ENCODE measurements around the gene KLK13.

- TF ChIP-seq POLR2AphosphoS5 (IDR thresholded peaks at IDR 0.05) (no peak), POLR2A (IDR thresholded peaks at IDR 0.05) (no peak), EP300 (IDR thresholded peaks at IDR 0.05) (no peak)
- TF ChIP-seq, protein P1, sequence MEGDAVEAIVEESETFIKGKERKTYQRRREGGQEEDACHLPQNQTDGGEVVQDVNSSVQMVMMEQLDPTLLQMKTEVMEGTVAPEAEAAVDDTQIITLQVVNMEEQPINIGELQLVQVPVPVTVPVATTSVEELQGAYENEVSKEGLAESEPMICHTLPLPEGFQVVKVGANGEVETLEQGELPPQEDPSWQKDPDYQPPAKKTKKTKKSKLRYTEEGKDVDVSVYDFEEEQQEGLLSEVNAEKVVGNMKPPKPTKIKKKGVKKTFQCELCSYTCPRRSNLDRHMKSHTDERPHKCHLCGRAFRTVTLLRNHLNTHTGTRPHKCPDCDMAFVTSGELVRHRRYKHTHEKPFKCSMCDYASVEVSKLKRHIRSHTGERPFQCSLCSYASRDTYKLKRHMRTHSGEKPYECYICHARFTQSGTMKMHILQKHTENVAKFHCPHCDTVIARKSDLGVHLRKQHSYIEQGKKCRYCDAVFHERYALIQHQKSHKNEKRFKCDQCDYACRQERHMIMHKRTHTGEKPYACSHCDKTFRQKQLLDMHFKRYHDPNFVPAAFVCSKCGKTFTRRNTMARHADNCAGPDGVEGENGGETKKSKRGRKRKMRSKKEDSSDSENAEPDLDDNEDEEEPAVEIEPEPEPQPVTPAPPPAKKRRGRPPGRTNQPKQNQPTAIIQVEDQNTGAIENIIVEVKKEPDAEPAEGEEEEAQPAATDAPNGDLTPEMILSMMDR (IDR thresholded peaks at IDR 0.05) = no peak
Measured at GRCh38 chr19:51064534-51065220, at the start of gene KLK13.

Data from suprapubic skin (tissue), 4 donors.